ENCODE data around the gene ISL2. TPM values are rescaled to one million over a fixed set of nuclear protein-coding genes. Genes with fewer than 3 reads are reported as not detected.

ISL2 gene
- total RNA-seq, 1 donor: not detected

DNA sequence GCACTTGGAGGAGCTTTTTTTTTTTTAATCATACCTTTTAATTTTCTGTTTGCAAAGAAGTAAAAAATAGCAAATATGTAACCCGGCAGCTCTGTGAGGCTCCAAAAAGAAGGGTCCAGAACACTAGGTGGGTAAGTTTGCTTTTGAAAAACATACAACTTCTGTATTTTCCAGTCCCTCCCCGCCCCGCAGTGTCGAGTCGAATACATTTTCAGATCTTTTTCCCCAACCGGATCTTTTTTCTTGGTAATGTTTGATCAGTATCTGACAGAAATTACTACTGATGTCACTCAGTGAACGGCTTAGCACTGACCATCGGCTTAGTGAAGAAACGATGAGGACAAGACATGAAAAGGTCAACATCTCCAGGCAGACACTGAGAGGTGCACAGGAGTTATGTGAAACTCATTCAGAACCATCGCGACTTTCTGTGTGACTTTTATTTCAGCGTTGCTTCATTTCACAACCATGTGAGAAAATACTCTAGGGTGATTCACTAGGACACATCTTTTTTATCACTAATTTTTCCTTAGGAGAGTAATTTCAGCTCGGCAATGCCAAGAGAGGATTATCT lies 11.0 kb downstream of the ISL2 start:
- DNase-seq (ENCODE audit: low read depth): no peak
- H3K4me3 ChIP-seq (ENCODE audit: low read depth, low read length): no peak overlapping the region
- TF ChIP-seq, protein P1, sequence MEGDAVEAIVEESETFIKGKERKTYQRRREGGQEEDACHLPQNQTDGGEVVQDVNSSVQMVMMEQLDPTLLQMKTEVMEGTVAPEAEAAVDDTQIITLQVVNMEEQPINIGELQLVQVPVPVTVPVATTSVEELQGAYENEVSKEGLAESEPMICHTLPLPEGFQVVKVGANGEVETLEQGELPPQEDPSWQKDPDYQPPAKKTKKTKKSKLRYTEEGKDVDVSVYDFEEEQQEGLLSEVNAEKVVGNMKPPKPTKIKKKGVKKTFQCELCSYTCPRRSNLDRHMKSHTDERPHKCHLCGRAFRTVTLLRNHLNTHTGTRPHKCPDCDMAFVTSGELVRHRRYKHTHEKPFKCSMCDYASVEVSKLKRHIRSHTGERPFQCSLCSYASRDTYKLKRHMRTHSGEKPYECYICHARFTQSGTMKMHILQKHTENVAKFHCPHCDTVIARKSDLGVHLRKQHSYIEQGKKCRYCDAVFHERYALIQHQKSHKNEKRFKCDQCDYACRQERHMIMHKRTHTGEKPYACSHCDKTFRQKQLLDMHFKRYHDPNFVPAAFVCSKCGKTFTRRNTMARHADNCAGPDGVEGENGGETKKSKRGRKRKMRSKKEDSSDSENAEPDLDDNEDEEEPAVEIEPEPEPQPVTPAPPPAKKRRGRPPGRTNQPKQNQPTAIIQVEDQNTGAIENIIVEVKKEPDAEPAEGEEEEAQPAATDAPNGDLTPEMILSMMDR (IDR thresholded peaks at IDR 0.05; ENCODE audit: insufficient read depth, low read depth, low read length): no peak

DNA sequence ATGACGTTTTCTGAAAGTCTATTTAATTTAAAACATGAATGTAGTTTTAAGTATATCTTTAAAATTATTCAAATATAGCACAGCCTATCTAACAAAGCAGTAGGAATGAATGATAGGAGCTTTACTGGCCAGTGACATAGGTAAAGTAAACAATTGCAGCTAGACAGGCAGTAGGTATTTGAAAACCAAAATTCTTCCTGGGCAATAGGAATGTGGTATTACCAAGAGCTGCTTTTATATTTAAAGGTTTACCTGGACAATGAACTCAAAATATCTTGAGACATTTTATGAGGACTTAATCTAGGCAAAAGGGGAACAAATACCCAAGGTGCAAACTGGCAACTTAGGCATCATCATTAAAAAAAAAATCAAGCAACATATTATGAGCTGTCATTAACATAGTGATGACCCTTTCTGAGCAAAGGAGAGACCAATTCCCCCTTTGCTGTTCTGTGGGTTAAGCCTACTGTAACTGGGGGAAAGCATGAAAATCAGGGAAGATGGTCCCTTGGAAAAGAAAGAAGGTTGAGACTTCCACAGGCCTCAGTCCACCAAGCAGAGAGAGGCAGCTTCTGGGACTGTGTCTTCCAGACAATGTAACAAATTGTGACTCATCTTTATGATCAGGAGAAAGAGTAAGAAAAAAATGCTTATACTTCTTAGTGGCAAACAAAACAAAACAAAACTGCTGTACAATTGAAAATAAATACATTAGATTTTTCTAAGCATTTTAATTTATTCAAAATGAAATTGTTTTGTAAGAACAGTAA lies 12.9 kb downstream of the ISL2 start:
- TF ChIP-seq, protein P1 (IDR thresholded peaks at IDR 0.05; ENCODE audit: insufficient read depth, low read depth, low read length): no peak
- no peak for DNase-seq (ENCODE audit: low read depth)
- H3K4me3 ChIP-seq (ENCODE audit: low read depth, low read length): no peak overlapping the region

DNA sequence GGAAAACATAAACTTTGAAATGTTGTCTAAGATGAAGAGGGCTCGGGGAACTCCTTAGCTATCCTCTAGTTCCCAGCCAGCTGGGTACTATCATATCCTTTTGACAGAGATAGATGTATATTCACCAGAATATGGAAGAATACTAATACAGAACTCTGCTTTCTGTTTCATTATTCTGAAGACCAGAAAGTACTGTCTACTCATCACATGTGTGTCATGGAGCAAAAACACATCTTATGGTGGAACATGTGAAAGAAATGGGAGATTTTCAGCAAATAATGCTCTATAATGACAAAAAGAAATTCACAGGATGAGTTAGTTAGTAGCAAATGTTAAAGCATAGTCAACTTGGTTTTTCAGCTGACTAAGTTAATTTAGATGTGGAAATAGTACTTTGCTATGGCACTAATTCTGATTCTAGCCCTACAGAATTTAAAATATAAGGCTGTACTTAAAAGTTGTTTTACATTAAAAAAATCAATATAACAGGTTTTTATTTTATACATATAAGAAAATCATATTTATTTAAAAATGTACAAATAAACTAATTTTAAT lies 16.5 kb downstream of the ISL2 start:
- no peak for DNase-seq (ENCODE audit: low read depth)
- TF ChIP-seq, protein P1 (IDR thresholded peaks at IDR 0.05; ENCODE audit: insufficient read depth, low read depth, low read length): no peak
- H3K4me3 ChIP-seq (ENCODE audit: low read depth, low read length): no peak overlapping the region

DNA sequence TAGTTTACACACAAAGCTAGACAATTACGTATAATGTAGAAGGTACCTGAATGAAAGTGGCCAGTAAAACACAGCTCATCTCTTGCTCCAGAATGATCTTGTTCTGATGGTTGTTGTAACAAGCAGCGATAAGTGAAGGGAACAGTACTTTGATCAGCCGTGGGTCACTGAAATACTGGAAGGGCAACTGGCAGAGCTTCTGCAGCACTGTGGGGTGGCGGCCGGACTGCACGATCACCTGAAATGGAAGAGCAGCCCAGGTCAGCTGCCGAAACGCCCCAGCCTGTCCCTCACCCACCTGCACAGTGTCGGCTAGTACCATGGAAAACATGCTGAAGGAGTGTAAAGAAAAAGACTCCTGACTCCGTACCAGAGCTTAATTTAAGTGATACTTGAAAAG lies 17.3 kb downstream of the ISL2 start:
- TF ChIP-seq, protein P1 (IDR thresholded peaks at IDR 0.05; ENCODE audit: insufficient read depth, low read depth, low read length): no peak
- no peak for DNase-seq (ENCODE audit: low read depth)
- no peak overlapping the region for H3K4me3 ChIP-seq (ENCODE audit: low read depth, low read length)

DNA sequence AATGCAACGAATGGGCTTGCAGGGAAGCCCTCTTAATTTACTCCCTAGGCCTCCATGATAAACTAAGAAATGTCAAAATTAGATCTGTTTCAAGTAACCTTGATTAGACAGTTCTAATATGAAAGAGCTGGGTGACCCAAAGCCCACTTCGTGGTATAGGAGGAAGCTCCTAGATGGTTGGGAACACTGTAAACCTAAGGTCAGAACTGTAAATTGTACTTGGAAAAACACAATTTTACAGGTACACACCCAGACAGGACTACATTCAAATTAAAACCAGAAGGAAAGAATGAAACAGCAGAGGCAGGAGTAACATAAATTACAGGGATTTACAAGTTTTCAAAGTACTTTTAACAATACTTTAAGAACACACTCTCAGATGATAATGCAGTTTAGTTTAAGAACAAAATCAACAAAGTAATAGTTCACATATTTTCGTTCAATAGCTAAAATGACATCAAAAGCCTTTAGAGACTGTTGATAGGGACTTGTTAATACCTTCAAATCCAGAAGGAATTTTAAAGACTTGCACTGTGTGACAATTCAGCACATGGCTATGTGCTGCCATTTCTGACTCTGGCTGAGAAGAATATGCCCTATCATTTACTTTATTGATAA lies 18.4 kb downstream of the ISL2 start:
- no peak overlapping the region for H3K4me3 ChIP-seq (ENCODE audit: low read depth, low read length)
- no peak for DNase-seq (ENCODE audit: low read depth)

DNA sequence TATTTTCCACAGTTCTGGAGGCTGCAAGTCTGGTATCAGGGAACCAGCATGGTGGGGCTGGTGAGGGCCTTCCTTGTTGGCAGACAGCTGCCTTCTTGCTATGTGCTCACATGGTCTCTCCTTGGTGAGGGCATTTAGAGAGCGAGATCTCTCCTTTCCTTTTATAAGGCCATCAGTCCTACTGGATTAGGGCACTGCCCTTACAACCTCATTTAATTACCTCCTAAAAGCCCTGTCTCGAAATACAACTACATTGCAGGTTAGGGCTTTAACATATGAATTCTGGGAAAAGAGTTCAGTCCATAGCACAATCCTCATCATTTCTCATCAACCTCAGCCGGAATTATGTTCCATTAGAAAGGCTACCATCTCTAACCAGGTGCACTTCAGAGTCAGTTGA lies 21.9 kb downstream of the ISL2 start:
- no peak overlapping the region for H3K4me3 ChIP-seq (ENCODE audit: low read depth, low read length)
- TF ChIP-seq, protein P1 (IDR thresholded peaks at IDR 0.05; ENCODE audit: insufficient read depth, low read depth, low read length): no peak
- DNase-seq (ENCODE audit: low read depth): no peak

More for the DNA sequence above, 18.4 kb downstream of the ISL2 start:
- TF ChIP-seq, protein P1 (IDR thresholded peaks at IDR 0.05; ENCODE audit: insufficient read depth, low read depth, low read length): no peak

Data from fibroblast of villous mesenchyme (primary cell).